ENCODE data around the gene LSAMP. TPM values are rescaled to one million over a fixed set of nuclear protein-coding genes. Genes with fewer than 3 reads are reported as not detected.

LSAMP gene
- total and polyA plus RNA-seq, 2 experiments from 2014 or later = 2.0 to 2.9 TPM

- Mint-ChIP-seq H3K36me3 (ENCODE audit: low read depth) (no peaks in the 10 kb centered on the region), H3K4me3 (no peak overlapping the region), H3K27ac (no peak overlapping the region; the same call in 1 of the 2 replicates), H3K4me1 (peaks cover 38% of the 10 kb centered on the region), H3K9me3 (no peaks in the 10 kb centered on the region), H3K27me3 (ENCODE audit: insufficient read depth, low read depth, poor library complexity) (no peaks in the 10 kb centered on the region)
- TF ChIP-seq ETS1 (IDR thresholded peaks at IDR 0.05) = no peak
- TF ChIP-seq EZH2 (IDR thresholded peaks at IDR 0.05; ENCODE audit: low read depth, unreplicated experiment) = no peak
- TF ChIP-seq ZNF462 (CRISPR knock-in tag; IDR thresholded peaks at IDR 0.05) = no peak
- TF ChIP-seq JUNB (IDR thresholded peaks at IDR 0.05; ENCODE audit: unreplicated experiment) = no peak
- no peak for TF ChIP-seq POLR2AphosphoS5 (IDR thresholded peaks at IDR 0.05; ENCODE audit: low read depth)
- TF ChIP-seq ZNF331 (CRISPR knock-in tag; IDR thresholded peaks at IDR 0.05; ENCODE audit: low read depth) = no peak
- no peak for TF ChIP-seq CTCF (conservative IDR thresholded peaks at IDR 0.05; ENCODE audit: low read depth in 2 of 2)
- TF ChIP-seq EZH2phosphoT487 (IDR thresholded peaks at IDR 0.05; ENCODE audit: unreplicated experiment) = no peak
- TF ChIP-seq CREB1 (CRISPR knock-in tag; IDR thresholded peaks at IDR 0.05; ENCODE audit: low read depth) = no peak
- no peak for TF ChIP-seq STAT1 (IDR thresholded peaks at IDR 0.05; ENCODE audit: unreplicated experiment)
- TF ChIP-seq ZNF114 (CRISPR knock-in tag; IDR thresholded peaks at IDR 0.05) = no peak
- no peak for TF ChIP-seq REST (IDR thresholded peaks at IDR 0.05; ENCODE audit: unreplicated experiment)
- no peak for TF ChIP-seq NANOG (IDR thresholded peaks at IDR 0.05; ENCODE audit: borderline replicate concordance)
- Histone ChIP-seq H3K27ac (ENCODE audit: low read depth) (no peak overlapping the region), H3F3A (replicated peaks; ENCODE audit: low read depth) (no peaks in the 10 kb centered on the region), H3K4me1 (ENCODE audit: insufficient read depth) (peaks cover 19% of the 10 kb centered on the region; the same call in 1 of the 2 replicates), H2AFZ (no peak overlapping the region), H3K9me2 (ENCODE audit: insufficient read depth) (peaks cover 4% of the 10 kb centered on the region), H3K36me3 (ENCODE audit: insufficient read depth) (no peaks in the 10 kb centered on the region), H3K27me3 (ENCODE audit: insufficient read depth) (no peaks in the 10 kb centered on the region), H4K20me1 (replicated peaks; ENCODE audit: insufficient read depth) (no peaks in the 10 kb centered on the region), H3K4me2 (no peak overlapping the region), H3K4me3 (no peak overlapping the region), H3K79me2 (replicated peaks; ENCODE audit: insufficient read depth) (no peaks in the 10 kb centered on the region)
- no peak for ATAC-seq
- no peak for DNase-seq (ENCODE audit: low spot score)
These were observed 409.9 kb downstream of the LSAMP start for GRCh38 chr3:116035429-116035828.
